ENCODE data around the gene ZBTB7C. TPM values are rescaled to one million over a fixed set of nuclear protein-coding genes. Genes with fewer than 3 reads are reported as not detected.

Gene ZBTB7C
- total and polyA plus RNA-seq, 10 of the 15 experiments (the other 5 are each of a cell fraction or from before 2014, with no cell fraction given): under 0.01 to 0.08 (median 0.01) TPM; not detected in 7

GRCh38 chr18:48441405-48441881 is 32.3 kb upstream of the ZBTB7C start:
- 12% methylated on average over 16 of the region's 16 CpGs for WGBS (ENCODE audit: insufficient coverage, insufficient replicate concordance, low lambda C conversion rate, missing lambda C conversion rate)
- CTCF ChIA-PET: interaction anchor here (0.8 kb wide), 1 partner anchor 13 kb away, joined by 3 read pairs; no protein-coding TSS in a partner anchor
- Histone ChIP-seq H2AFZ (ENCODE audit: control insufficient read depth, low read depth, low read length) (no peak overlapping the region), H3K27me3 (replicated peaks in 1 of 2; ENCODE audit: control insufficient read depth in 2 of 2, insufficient read depth in 2 of 2, low read length in 1 of 2) (peaks cover 0 to 4% of the 10 kb centered on the region in 2 experiments; a peak in 3 of 4 replicates), H3K79me2 (ENCODE audit: control insufficient read depth, insufficient read depth, low read length) (no peaks in the 10 kb centered on the region), H3K4me1 (ENCODE audit: control insufficient read depth, insufficient read depth, low read length) (no peaks in the 10 kb centered on the region), H3K9ac (ENCODE audit: control insufficient read depth, insufficient read depth, low read length) (no peak overlapping the region), H3K4me3 (no peak overlapping the region), H3K4me2 (ENCODE audit: control insufficient read depth, insufficient read depth) (no peak overlapping the region), H3K27ac (ENCODE audit: control insufficient read depth, insufficient read depth) (no peak overlapping the region), H4K20me1 (ENCODE audit: control insufficient read depth, insufficient read depth) (peaks cover 3% of the 10 kb centered on the region; the same call in 1 of the 2 replicates), H3K9me3 (replicated peaks; ENCODE audit: control insufficient read depth, insufficient read depth, low read length) (no peaks in the 10 kb centered on the region), H3K36me3 (ENCODE audit: control insufficient read depth in 2 of 2, insufficient read depth in 2 of 2, low read length in 1 of 2) (no peaks in the 10 kb centered on the region)
- POLR2A ChIA-PET: no interaction called here
- FAIRE-seq (no peak), DNase-seq (ENCODE audit: low read depth, low spot score) (no peak), ATAC-seq (no peak)
- intact Hi-C loops (cut with micrococcal nuclease; ENCODE audit: unreplicated experiment) (no loop called here), in situ Hi-C loops (cut with MboI) (loop anchor here (10.0 kb wide), 1 partner anchor 667 kb away; no protein-coding TSS in a partner anchor)
- RAD21 ChIA-PET (ENCODE audit: unreplicated experiment): no interaction called here
- BruUV-seq (replicated peaks): no TSS peak
- no peak for TF ChIP-seq CEBPB (IDR thresholded peaks at IDR 0.05; ENCODE audit: borderline replicate concordance in 1 of 2, low read depth in 2 of 2, low read length in 2 of 2)
- no peak for TF ChIP-seq BCL3 (IDR thresholded peaks at IDR 0.05; ENCODE audit: borderline replicate concordance, insufficient read depth, low read depth, low read length, poor library complexity, severe bottlenecking)
- TF ChIP-seq NKRF (conservative IDR thresholded peaks at IDR 0.05): no peak
- SMC1A ChIA-PET (ENCODE audit: uncharacterized antibody, unreplicated experiment): no interaction called here

All from GM12878 (cell line).